DMS 273 (cell line): ENCODE results near the gene FSIP1.

Experiments used
- DNase-seq: peaks from one replicate; lab custom pipeline; 2025; ENCODE audit not compliant: unreplicated experiment; lab: John Stamatoyannopoulos, UW

FSIP1 gene

GRCh38 chr15:39651881-39652280, 130.8 kb downstream of the FSIP1 start:
- DNase-seq = no peak

GRCh38 chr15:39651295-39651694, 131.3 kb downstream of the FSIP1 start:
- DNase-seq = no peak

DNA sequence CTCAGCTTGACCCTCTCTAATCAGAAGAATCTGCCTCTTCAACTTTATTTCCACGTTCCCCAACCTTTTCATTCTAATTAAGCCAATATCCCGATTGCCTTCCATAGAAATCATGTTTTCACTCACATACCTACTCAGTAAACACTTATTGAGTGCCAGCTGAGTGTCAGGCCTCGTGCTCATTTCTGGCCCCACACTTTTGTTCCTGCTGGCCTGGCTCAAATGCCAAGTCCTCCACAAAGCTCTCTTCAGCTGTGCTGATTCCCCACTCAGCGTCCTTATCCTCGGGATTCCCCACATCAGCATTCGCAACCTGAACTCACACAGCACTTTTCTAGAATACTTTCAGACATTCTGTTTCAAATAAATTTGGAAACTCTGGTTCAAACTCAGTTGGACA, 132.9 kb downstream of the FSIP1 start:
- DNase-seq = no peak

- DNase-seq = no peak
Observed at GRCh38 chr15:39646425-39646824, 136.2 kb downstream of the FSIP1 start.

DNA sequence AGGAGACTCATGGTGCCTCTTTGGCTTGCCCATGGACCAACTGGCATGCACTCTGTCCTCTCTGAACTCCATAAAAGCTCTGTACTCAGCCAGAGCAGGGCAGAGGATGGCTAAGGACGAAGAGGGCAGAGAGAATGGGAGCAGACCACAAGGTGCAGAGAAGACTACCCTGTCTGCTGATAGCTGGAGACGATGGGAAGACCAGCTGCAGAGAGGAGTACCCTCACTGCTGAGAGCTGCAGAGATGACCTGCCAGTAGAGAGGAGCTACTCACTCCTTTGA, 136.7 kb downstream of the FSIP1 start:
- DNase-seq = no peak

- DNase-seq = no peak
Observed at GRCh38 chr15:39645138-39645975, 137.3 kb downstream of the FSIP1 start.

GRCh38 chr15:39644136-39644535, 138.5 kb downstream of the FSIP1 start:
- no peak for DNase-seq

DNA sequence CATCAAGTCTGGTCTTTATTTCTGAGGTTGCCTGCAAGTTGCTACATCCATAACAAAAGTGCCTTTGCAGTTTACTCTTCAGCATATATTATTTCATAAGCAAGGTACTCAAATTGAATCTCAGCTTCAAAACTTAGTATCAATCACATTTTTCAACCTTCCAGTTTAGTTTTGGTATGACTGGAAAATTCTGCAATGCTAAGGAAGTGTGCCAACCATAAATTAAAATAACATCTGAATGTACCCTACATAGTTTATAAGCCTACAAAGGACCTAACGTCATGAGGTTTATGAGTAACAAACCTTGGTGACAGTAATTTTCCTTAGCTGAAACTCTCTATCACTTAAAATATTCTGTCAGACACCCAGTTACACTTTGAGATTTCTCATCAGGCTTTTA, 138.9 kb downstream of the FSIP1 start:
- no peak for DNase-seq

DNA sequence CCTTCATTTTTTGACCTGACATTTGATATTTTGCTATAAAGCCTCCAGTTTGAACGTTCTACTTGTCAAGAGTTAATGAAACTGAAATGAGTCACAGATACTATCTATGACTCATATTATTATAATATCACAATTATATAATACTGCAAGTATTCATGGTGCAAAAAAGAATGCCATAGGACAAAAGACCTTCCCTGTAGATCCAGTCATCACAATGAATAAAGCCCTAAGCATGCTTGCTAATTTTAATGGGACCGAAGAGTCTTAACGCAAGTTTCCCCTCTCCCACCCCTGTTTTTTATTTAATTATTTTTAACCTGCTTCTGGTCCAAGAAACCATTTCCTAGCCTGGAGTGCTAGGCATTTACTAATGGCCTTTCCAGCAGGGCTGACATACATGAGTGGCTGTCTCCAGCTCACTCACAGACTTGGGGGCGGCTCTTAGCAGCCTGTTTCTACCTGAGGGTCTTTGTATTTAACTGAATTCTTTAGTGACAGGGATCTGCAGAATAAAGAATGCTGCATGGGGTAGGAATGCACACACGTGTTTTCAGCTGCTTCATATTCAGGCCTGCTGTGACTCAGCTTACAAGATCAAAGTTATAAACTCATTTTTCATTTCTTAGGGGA, 140.5 kb downstream of the FSIP1 start:
- DNase-seq = no peak

- DNase-seq = no peak
Observed at GRCh38 chr15:39641191-39641889, 141.3 kb downstream of the FSIP1 start.

GRCh38 chr15:39640665-39641064, 142.0 kb downstream of the FSIP1 start:
- DNase-seq = no peak

GRCh38 chr15:39639037-39639436, 143.6 kb downstream of the FSIP1 start:
- no peak for DNase-seq

GRCh38 chr15:39638041-39638440, 144.6 kb downstream of the FSIP1 start:
- no peak for DNase-seq

- DNase-seq = no peak
Observed at GRCh38 chr15:39631357-39631756, 151.3 kb downstream of the FSIP1 start.

- DNase-seq = no peak
Observed at GRCh38 chr15:39629906-39630305, 152.7 kb downstream of the FSIP1 start.

DNA sequence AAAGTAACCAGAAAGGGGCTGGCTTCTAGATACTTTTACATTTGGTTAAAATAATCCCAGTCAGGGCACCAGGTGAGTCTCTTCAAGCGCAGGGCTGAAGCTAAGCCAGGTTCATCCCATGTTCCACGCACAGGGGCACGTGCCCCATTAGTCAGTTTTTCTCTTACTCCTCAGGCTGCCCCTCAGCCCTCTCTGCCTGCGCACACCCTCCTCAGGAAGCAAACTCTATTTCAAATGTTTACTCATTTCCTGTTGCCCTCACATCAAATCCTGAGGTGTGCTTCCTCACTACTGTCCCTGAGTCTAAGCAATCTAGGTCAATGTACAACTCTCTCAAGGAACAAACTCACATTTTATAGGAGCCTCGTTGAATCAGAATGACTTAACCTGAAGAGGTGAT, 153.3 kb downstream of the FSIP1 start:
- DNase-seq = no peak

GRCh38 chr15:39628546-39629257, 153.9 kb downstream of the FSIP1 start:
- peak; percentile 66 for DNase-seq

DNA sequence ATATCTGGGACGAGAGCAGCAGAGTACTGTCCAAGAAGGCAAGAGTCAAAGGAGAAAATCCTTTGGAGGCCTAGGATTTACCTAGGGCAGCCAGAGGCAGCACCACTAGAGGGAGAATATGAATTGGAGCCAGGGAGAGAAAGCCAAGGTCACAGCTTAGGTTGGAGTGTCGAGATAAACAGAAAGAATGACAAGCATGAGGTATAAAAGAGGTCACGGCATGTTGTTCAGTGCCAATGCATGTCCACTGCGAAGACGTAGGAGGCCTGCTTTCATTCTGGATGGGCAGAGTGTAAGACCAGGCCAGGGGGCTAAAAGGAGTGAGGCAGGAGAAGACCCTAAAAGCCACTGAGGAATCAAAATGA, 154.5 kb downstream of the FSIP1 start:
- peak; percentile 8 for DNase-seq

DNA sequence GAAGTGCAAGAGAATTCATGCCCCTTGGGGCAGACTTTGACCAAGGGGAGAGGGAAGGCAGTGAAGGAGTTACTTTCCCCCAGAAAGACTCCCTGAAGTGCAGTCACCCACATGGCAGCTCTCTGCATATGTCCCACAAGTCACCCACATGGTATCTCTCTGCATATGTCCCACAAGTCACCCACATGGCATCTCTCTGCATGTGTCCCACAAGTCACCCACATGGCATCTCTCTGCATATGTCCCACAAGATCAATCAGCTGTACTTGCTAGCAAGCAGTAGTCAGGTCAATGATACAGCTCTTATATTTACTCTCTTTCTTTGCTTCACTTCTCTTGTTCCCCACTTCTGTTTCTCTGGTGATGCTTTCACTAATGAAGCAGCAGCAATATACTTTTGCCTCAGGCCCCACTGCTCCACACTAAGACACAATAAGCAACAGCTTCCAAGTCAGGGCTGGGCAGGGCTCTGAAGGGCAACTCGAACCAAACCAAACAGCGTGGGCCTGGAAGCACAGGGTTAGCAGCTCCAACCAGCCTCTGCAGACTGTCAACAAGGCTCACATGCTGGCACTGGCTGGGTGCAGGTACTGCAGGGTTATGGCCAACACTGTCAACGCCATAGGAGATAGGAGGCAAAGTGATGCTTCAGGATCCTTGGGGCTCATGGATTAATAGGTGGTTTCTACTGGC, 155.0 kb downstream of the FSIP1 start:
- DNase-seq = no peak

DNA sequence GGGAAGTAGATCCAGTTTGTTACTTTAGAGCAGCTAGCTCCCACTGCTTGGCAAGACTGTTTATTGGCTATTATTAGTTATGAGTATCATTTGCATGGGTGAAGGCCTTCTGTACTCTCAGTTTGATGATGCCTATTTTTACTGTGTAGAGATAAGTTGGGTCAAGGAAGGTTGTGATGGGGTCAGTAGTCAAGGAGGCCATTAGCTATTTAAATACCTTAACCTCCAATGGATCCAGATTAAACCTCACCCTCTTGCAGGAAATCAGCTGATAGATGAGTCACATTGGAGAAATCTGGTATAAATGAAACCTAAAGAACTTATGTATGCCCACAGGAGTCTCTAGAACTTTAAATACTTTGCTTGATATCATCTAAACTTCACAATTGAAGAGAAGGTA, 156.8 kb downstream of the FSIP1 start:
- DNase-seq = no peak

- DNase-seq = no peak
Observed at GRCh38 chr15:39625451-39625850, 157.2 kb downstream of the FSIP1 start.
